T-helper 2 cell treated with Interferon-gamma antibody and Interleukin-4, amounts not matched to agents 100 ng/mL and 5 ng/mL, for 36 hours (primary cell): Measurements from ENCODE around the gene FAN1. TPM values are rescaled to one million over a fixed set of nuclear protein-coding genes. Genes with fewer than 3 reads are reported as not detected.

Source experiments
- intact Hi-C: fragments of 100-400 bp; cut with micrococcal nuclease; formaldehyde crosslinking; loops from one replicate; pipeline ENCODE4 v1.15.1; 2023
- total RNA-seq: library from RNA; stranded (reverse); gene quantifications from 2 replicates; pipeline ENCODE4 v1.2.3, GENCODE V29; 2022

The FAN1 gene
- total RNA-seq, 1 donor from 2014 or later: 20.7 TPM

DNA sequence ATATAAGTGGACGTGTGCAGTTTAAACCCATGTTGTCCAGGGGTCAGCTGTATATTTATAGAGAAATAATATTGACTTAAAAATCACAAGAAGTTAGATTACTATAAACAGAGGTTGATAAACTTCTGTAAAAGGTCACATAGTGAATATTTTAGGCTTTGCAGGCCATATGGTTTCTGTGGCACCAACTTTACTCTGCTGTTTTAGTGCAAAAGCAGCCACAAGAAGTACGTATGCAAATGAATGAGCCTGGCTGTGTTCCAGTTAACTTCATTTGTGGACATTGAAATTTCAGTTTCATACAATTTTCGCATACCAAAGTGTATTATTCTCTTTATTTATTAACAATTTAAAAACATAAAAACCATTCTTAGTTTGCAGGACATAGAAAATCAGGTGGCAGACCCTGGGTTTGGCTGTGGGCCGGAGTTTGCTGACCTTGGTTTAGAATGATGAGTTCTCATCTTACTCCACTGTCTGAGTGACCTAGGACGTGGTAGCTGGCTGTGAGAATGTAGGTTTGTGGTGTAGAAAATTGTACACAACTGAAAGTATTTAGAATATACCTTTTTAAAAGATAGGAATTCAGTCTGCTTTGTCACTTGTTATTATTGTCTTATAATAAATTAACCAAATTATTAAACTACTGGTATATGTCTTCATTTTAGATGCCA, 16.3 kb downstream of the FAN1 start:
- intact Hi-C loops: no loop called here

DNA sequence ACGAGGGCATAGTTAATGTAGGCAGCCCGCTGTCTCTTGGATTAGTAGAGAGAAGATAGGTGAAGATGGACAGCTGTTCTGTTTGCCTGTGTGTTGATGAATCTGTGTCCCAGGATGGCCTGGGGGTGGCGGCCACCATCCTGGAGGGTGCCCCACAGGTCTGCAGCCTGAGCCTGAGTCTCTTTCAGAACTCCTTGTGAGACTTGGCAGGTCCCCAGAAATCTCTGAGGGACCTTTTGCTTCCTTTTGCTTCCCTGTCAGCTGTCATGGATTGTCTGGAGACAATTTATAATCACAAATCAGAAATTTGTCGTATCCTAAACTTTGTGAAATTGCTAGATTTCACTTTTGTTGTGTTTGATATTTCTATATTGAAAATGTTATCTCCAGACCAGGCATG, 17.4 kb downstream of the FAN1 start:
- intact Hi-C loops: no loop called here

DNA sequence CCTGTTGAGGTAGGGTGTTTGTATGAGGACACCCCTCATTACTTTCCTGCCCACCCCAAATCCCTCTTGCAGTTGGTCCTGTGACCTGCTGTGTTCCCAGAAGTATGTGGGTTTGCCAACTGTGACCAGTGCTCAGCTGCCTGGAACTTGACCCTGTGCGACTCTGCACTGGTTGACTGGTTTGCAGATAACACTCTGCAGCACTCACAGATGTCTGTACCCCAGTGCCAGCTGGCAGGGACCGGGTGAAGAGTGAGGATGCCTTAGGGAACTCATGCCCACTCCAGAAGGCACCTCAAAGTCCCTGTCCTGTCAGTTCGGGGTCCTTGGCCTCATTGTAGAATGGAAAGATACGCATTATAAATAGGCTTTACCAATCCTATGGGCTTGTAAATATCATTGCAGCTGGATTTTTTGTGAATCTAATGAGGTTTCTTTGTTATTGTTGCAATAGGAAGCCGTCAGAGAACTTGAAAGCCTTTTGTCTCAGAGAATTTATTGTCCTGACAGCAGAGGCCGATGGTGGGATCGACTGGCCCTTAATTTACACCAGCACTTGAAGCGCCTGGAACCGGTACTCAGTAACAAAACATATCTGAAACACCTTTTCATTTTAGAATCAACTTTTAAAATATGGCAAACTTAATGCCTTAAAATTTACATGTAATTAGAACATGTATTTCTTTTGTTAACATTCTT, 18.2 kb downstream of the FAN1 start:
- intact Hi-C loops: no loop called here

DNA sequence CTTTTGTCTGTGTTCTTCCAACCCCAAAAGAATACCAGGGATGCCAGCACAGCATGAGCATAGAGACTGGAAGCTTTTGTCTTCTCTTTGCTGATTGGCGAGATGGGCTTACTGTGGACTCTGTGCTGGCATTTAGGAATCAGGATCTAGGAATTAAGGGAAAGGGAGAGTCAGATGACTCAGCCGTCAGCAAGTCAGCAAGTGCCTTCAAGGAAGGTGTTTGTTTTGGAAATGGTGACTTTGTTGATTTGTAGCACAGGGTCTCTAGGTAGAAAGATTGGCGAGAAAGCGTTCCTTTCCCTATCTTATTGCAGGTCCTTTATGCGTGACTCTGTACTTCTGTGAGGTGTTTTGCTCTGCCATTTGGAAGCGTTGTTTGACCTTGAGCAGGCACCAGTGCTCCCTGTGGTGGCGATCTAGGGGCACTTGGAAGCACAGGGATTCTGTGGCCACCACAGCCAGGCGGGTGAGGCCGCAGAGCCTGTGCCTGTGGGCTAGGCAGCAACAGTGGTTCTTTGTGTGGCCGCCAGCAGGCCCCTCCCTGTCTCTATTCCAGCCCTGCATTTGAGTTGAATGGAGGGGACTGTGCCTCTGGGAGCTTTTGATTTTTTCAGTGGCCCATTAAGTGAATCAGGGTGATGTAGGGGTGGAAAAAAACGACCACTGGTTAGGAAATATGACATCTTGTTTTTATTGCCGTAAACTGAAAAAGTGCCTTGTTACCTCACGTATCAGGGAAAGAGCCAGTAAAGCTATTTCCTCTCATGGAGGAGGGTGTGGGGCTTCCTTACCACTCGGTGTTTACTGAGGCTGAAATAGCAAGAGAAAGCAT, 19.0 kb downstream of the FAN1 start:
- intact Hi-C loops: no loop called here

DNA sequence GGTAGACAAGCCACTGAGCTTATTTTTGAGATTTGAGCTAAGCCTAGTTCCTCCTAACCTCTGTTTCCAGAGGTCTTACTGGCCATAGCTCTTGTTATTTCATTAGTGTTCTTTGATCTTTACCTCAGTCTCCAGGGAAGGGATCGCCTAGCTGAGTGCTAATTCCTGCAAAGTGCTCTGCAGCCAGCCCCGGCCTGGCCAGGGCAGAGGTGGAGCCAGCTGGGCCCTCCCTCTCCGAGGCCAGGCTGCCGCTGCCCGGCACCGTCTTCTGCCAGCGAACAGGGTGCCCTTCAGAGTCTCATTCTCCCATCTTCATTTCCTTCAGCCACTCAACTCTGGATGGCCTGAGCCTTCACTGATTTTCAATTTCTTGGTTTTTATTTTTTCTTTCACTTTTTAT, 19.7 kb downstream of the FAN1 start:
- intact Hi-C loops: no loop called here

DNA sequence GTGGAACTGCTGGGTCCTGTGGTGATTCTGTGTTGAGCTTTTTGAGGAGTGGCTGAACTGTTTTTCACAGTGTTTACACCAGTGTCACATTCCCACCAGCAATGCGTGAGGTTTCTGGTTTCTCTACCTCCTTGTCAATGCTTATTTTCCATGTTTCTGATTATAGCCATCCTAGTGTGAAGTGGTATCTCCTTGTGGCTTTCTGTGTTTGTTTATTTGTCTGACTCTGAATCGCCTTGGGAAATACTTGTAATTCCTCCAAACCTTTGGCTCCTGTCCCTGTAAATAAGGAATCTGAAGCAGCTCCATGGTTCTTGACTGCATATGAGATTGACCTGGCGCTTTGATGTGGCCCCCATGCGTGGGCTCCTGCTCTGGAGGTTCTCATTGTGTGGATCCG, 20.6 kb downstream of the FAN1 start:
- intact Hi-C loops: no loop called here

DNA sequence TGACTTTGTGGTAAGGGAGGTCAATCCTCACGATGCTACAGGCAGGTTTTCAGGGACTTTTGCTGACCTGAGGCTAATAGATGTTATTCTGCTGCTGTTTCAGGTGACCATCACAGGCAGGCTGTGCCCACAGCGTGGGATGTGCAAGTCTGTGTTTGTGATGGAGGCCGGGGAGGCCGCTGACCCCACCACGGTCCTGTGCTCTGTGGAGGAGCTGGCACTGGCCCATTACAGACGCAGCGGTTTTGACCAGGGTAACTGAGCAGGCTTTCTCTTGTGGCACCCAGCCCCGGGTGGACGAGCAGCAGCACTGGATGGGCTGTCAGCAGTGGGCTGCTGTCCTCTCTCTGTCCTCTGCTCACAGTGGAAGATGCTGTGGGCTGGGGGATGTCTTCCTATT, 22.0 kb downstream of the FAN1 start:
- intact Hi-C loops: no loop called here

DNA sequence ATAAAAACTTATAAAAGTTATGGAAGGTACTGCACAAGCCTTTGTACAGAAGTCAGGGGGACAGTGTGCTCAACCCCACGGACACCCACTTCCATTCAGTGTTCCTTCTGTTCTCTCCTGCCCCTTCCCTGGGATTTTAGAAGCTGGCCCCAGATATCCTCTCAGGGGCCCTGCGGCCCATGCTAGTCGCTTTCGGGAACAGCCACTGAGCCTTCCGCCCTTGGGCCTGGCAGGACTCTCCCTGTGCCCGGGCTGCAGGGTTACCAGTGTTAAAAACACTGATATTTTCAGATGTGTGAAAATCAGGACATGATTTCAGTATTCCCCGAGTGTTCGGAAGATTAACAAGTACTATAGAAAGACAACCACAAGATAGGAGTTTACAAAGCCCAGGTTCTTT, 22.4 kb downstream of the FAN1 start:
- intact Hi-C loops: no loop called here

DNA sequence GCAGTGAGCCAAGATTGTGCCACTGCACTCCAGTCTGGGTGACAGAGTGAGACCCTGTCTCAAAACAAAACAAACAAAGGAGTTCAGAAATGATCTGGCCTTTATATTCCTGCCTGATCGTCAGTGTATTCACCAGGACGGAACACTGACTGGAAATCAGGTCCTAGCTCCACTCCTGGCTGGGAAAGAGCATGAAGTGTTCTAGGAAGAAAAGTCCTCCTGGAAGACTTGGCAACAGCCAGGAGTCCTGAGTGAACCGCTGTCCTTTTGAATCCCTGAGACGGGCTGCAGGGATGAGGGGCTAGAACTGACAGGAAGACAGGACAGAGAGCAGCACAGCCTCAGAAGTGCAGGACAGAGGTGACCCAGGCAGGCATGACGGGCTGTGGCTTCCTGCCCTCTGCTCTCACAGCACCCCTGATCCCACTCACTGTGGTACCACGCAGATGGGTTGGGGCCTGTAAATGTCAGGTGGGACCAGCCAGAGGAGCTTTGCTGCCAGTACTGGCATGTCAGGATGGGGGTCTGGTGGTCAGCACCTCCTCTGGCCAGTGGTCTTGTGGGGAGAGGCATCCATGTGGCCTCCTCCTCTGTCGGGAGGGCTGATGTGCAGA, 23.5 kb downstream of the FAN1 start:
- intact Hi-C loops: no loop called here

DNA sequence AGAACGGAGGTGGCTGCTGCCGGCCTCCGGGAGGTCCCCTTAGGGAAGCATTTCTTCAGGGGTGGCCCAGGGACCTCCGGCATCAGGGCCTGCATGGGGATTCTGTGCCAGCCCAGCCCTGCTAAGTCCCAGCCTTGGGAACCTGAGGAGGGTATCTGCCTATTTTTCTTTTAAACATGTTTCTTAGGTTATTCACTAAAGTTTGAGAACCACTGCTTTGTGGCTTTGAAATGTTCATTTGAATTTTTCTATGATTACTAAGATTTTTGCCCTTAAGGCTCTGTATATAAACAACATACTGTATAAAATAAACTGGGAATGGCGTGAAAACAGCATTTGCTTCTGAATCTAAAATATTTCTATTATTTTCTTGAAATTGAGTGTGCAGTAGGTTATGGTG, 24.4 kb downstream of the FAN1 start:
- intact Hi-C loops: no loop called here

DNA sequence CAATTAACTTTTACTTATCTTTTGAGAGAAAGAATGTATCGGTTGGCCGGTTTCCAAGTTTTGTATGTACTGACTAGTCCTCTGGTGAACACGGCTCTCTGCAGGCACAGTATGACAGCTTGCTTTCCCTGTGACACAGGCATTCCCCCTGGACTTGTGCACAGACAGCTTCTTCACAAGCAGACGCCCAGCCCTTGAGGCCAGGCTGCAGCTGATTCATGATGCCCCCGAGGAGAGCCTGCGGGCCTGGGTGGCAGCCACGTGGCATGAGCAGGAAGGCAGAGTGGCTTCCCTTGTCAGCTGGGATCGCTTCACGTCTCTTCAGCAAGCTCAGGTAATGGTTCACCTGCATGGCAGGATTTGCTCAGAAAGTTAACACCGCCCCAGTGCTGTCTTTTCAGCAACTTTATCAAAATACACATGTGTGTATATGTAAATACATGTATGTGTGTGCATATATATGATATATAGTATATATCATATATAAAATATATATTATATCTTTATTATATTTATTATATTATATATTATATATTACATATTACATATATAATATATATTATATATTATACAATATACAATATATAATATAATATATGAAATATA, 25.5 kb downstream of the FAN1 start:
- intact Hi-C loops: no loop called here

DNA sequence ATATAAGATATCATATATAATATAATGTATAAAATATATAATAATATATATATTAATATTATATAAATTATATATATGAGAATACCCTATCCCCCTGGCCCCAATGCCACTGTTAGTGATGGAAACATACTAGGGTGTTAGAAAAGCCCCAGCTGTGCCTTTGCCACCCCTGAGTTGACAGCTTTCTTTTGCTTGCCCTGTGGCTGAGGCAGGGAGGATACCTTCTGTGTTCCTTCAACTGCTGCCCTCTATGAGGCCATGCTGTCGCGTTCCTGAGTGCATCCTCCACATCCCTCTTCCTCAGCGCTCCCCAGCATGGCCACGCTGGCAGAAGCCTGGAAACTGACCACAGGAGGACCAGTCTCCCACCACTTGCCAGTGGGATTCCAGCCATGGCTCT, 26.3 kb downstream of the FAN1 start:
- intact Hi-C loops: no loop called here

DNA sequence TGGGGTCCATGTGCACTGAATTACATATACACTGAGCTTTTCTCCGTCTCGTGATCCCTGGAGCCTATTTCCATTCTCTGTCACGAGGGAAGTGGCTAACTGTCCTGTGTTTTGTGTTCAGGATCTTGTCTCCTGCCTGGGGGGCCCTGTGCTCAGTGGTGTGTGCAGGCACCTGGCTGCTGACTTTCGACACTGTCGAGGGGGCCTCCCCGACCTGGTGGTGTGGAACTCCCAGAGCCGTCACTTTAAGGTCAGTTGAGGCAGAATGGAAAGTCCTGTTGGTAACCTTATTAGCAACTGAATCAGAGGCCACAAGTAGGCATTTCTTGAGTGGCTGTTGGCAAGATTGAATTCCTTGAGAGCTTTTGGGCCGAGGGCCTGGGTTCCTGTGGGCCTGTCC, 26.7 kb downstream of the FAN1 start:
- intact Hi-C loops: no loop called here

DNA sequence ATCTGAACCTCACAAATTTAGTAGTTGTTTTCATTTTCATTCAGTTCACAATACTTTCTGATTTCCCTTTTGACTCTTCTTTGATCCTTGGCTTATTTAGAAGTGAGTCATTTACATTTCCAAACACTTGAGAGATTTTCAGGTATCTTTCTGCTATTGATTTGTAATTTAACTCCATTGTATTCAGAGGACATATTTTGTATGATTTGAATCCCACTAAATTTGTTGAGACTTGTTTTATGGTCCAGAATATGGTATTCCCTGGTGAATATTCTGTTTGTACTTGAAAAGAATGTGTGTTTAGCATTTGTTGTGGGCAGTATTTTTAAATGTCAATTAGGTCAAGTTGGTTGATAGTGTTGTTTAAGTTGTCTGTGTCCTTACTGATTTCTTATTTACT, 29.6 kb downstream of the FAN1 start:
- intact Hi-C loops: no loop called here

DNA sequence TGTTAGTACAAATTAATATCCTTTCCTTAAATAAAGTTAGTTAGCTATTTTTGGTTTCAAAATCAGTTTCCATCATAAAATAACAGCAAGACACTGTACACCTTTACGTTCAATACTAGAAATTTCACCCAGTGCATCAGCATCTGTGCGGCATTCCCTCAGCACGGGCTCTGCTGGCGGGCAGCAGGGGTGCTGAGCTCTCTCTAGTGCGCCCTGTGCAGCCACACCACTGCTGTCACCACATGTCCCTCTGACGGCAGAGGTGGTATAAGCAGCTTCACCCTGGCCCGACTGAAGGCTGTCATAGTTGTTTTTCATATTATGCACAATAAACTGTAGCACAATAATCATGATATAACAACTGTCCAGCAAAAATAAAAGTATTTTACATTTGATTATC, 35.4 kb downstream of the FAN1 start:
- intact Hi-C loops: no loop called here

DNA sequence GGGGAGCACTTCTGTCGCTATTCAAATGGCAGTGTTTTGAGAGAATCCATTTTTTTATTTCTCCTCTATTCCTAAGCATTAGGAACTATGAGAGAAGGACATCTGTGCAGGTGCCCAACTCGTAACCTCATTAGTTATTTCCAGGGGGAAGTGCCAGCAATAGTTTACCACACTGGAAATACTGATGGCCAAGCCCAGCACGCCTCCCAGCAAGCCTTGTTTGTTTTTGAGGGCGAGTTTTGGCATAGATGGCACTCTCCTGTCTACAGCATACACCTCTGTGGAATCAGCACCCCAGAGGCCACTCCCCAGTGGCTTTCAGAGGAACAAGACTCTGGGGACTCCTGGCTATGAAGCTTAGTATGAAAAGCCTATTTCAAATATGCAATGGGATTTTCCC, 36.6 kb downstream of the FAN1 start:
- intact Hi-C loops: no loop called here

DNA sequence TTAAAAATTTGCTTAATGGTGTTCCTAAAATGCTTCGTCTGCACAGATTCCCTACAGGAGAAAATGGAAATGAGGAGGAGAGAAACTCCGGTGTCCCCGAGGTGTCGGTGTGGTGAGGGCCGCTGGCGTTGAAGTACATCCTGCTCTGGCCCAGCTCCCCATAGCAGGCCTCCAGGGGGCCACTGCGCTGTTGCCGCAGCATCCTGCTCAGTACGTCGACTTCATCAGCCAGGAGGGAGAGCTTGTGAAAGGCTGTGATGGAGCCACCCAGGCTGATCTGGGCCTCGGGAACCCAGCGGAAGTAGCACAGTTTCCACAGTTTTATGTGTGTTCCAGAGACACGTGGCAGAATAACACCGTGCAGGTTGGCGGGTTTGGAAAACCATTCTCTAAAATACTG, 37.8 kb downstream of the FAN1 start:
- intact Hi-C loops: no loop called here

DNA sequence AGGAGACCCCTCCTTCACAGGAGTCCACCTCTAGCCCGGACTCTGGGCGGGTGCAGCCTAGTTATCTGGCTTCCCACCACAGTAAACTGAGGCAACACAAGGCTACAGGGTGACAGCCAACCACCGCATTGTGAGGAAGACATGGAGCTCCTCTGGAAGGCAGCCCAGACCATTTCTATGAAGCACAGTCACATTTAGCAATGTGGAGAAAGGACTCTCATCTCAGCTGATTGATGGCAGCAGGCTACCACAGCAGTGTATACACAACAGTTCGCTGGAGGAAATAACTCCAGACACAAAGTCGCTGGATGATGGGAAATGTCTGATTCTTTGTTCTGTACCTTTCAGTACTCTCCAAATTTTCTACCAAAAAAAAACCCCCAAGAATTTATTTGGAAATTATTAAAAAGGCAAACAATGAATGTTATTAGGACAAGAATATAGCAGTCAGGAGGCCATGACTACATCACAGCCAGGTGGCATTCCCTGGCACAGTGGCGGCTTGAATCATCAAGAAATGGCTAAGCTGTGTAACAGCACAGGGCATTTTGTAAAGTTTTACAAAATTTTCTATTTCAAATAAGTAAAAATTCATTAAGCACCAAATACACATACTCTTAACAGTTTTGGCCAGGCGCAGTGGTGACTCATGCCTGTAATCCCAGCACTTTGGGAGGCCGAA, 40.1 kb downstream of the FAN1 start:
- intact Hi-C loops: no loop called here

DNA sequence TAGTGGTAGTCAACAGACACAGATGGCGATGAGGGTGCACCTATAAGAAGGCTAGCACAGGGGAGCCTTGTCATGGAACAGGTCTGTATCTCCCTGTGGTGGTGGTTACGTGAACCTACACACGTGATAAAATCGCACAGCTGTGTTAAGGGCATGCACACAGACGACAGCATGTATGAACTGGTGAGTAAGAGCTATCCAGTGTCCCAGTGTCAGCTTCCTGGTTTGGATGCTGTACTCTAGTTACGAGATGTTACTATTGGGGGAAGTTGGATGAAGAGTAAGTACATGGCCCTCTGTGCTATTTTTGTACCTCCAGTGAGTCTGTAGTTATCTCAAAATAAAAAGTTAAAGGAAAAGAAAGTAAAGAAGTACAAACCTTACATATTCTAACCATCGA, 49.5 kb downstream of the FAN1 start:
- intact Hi-C loops: no loop called here

DNA sequence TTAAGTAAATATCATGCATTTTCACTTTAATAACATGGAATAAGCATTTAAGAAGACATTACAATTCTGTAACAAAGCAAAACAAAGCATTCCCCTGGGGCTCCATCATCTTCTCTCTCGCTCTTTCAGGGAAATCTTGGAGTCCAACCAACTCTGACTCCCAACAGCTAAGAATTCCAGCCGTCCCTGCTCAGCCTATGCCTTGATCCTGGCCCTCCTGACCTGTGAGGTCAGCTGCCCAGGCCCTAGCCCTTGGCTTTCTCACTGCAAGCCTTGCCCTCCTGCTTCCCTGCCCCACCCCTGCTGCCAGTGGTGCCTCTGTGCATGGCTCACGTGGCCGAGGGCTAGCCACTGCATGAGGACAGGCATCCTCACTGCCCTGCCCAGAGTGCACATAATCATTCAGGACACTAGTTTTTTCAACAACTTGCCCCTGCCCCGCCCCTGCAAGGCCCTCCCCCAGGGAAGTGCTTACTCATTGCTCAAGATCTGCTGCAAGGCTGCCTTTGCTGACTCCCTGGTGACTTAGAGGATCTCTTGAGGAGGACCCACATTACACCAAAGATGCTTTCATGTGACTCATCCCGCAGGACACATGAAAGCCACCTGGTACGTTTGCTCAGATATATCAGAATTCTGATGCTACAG, 50.1 kb downstream of the FAN1 start:
- intact Hi-C loops: no loop called here

DNA sequence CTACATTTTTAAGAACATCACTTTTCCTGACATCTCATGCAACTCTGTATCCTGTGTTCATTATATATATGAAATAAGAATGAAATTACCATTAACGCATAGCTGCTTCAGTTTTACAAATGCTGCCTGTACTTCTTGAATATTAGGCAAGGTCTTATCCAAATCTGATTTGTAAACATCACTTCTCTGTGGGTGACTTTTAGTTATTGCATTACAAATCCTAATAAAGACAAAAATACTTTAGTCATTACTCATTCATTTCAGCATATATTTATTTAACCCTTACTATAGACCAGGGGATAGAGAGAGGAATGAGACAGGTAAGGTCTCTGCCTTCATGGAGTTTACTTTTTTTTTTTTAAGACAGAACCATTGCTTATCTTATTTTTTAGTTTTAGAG, 51.0 kb downstream of the FAN1 start:
- intact Hi-C loops: no loop called here
